Transverse colon (tissue), 4 donors: ENCODE results near the gene DHRS3. TPM values are rescaled to one million over a fixed set of nuclear protein-coding genes. Genes with fewer than 3 reads are reported as not detected.

Experiments
- DNase-seq: peaks from one replicate; pipeline ENCODE4 v3.0.0-alpha.2; 2019
- H3K27ac ChIP-seq, 4 donors: fragments of 200-600 bp; sonication (generic); 2 replicates each; pipeline ENCODE4 v1.5.1; 2016 to 2018; ENCODE audit warnings: inconsistent platforms in 4 of 4
- H3K27me3 ChIP-seq: fragments of 200-600 bp; sonication (generic); 2 replicates; pipeline ENCODE4 v1.5.1; 2017; ENCODE audit warnings: inconsistent platforms
- H3K36me3 ChIP-seq, 4 donors: fragments of 200-600 bp; sonication (generic); 2 replicates each; pipeline ENCODE4 v1.5.1; 2017 to 2019; ENCODE audit warnings: inconsistent platforms in 4 of 4
- H3K4me1 ChIP-seq, 4 donors: fragments of 200-600 bp; sonication (generic); 2 replicates each; pipeline ENCODE4 v1.5.1; 2017 to 2020; ENCODE audit warnings: inconsistent platforms in 4 of 4
- H3K4me3 ChIP-seq, 4 donors: fragments of 200-600 bp; sonication (generic); 1 replicate in 1 of 4; 2 replicates in 3 of 4; pipeline versions ENCODE4 v1.5.1 to v1.6.1; 2017 to 2019; ENCODE audit warnings: inconsistent platforms in 4 of 4
- H3K9me3 ChIP-seq, 2 donors: fragments of 200-600 bp; sonication (generic); 2 replicates each; pipeline ENCODE4 v1.5.1; 2017 to 2019; ENCODE audit warnings: inconsistent platforms in 2 of 2
- CTCF ChIP-seq, 5 experiments: fragments of 200-600 bp in 3 of 5; fragments of 450-650 bp in 2 of 5; sonication (generic) in 3 of 5; IDR thresholded peaks; 1 replicate in 2 of 5; 2 replicates in 3 of 5; pipeline ENCODE4 v1.5.1; 2016 to 2017; ENCODE audit warnings: antibody characterized with exemption in 5 of 5, inconsistent platforms in 3 of 5, mild to moderate bottlenecking in 2 of 5, moderate library complexity in 1 of 5
- EP300 ChIP-seq: sonication (generic); formaldehyde crosslinking; IDR thresholded peaks from one replicate; pipeline ENCODE4 v1.6.1; 2017; ENCODE audit warnings: antibody characterized with exemption, low read depth
- POLR2A ChIP-seq: fragments of 450-650 bp; IDR thresholded peaks from one replicate; pipeline ENCODE4 v1.6.1; 2016; ENCODE audit warnings: antibody characterized with exemption, mild to moderate bottlenecking, moderate library complexity
- POLR2AphosphoS5 ChIP-seq, 3 donors: sonication (generic); formaldehyde crosslinking; IDR thresholded peaks; one replicate each; pipeline ENCODE4 v1.6.1; 2016; ENCODE audit warnings: antibody characterized with exemption in 3 of 3
- WGBS, 2 donors: methylation state at CpG; one replicate each; pipeline ENCODE4 v1.1.5; 2018; ENCODE audit warnings: low coverage in 1 of 2; 5-methylcytosine and 5-hydroxymethylcytosine counted together
- in situ Hi-C, 4 donors: fragments of 200-750 bp; cut with MboI; loops; one replicate each; pipeline versions ENCODE4 v1.15.0 to v1.15.1; 2017; ENCODE audit warnings: low sequenced_read_pairs in 3 of 4, low pct_ligation_motif_present in 1 of 4, low pct_unique_long_range_greater_than_20kb in 1 of 4
- intact Hi-C: fragments of 100-400 bp; cut with DNase I; formaldehyde crosslinking; loops from one replicate; pipeline ENCODE4 v1.15.1; 2023; ENCODE audit warnings: low total_unique reads
- total RNA-seq, 4 donors: library from RNA; depleted of rRNA; stranded (reverse); fragments of >200 nt; gene quantifications; one replicate each; pipeline ENCODE4 v1.1.0, GENCODE V29; 2016

The DHRS3 gene
- total RNA-seq, 4 donors from 2014 or later, result 55.3 to 122 (median 103) TPM

GRCh38 chr1:12643079-12643478, 25.1 kb upstream of the DHRS3 start:
- 77 to 100% methylated on average over 1 to 2 of the region's 2 CpGs for WGBS, 2 donors
- Histone ChIP-seq H3K27me3 (no peaks in the 10 kb centered on the region), H3K4me1 (no peaks in the 10 kb centered on the region), H3K36me3 (no peaks in the 10 kb centered on the region), H3K9me3 (peaks cover 14 to 22% of the 10 kb centered on the region in 2 donors), H3K27ac (no peak overlapping the region), H3K4me3 (no peak overlapping the region)
- intact Hi-C loops (no loop called here), in situ Hi-C loops (loop anchor here in 2 of 4 donors (25.0 kb wide), 1 partner anchor 331 kb away; no protein-coding TSS in a partner anchor)
- TF ChIP-seq POLR2AphosphoS5 (IDR thresholded peaks at IDR 0.05) (no peak), POLR2A (no peak), CTCF (IDR thresholded peaks at IDR 0.05) (no peak), EP300 (no peak)
- DNase-seq, result no peak

- DNase-seq, result no peak
- Histone ChIP-seq H3K36me3 (no peaks in the 10 kb centered on the region), H3K9me3 (peaks cover 14 to 22% of the 10 kb centered on the region in 2 donors), H3K27ac (no peak overlapping the region), H3K4me1 (no peaks in the 10 kb centered on the region), H3K4me3 (no peak overlapping the region), H3K27me3 (no peaks in the 10 kb centered on the region)
- TF ChIP-seq POLR2AphosphoS5 (IDR thresholded peaks at IDR 0.05), result no peak
- no peak for TF ChIP-seq EP300
- no peak for TF ChIP-seq POLR2A
- TF ChIP-seq CTCF (IDR thresholded peaks at IDR 0.05), result no peak
- intact Hi-C loops (no loop called here), in situ Hi-C loops (loop anchor here in 2 of 4 donors (25.0 kb wide), 1 partner anchor 329 kb away; no protein-coding TSS in a partner anchor)
Observed at GRCh38 chr1:12640958-12641272, 22.9 kb upstream of the DHRS3 start.

GRCh38 chr1:12640237-12640957, 22.4 kb upstream of the DHRS3 start:
- H3K36me3 ChIP-seq, result no peaks in the 10 kb centered on the region
- 86% methylated on average over 7 of the region's 7 CpGs for WGBS, 2 donors
- in situ Hi-C loops (loop anchor here in 2 of 4 donors (25.0 kb wide), 1 partner anchor 328 kb away; no protein-coding TSS in a partner anchor), intact Hi-C loops (no loop called here)
- H3K27ac ChIP-seq, result no peak overlapping the region
- DNase-seq, result no peak
- TF ChIP-seq POLR2AphosphoS5 (IDR thresholded peaks at IDR 0.05) (no peak), EP300 (no peak)
- no peaks in the 10 kb centered on the region for H3K27me3 ChIP-seq
- no peaks in the 10 kb centered on the region for H3K4me1 ChIP-seq
- no peak overlapping the region for H3K4me3 ChIP-seq
- peaks cover 14 to 22% of the 10 kb centered on the region in 2 donors for H3K9me3 ChIP-seq

- in situ Hi-C loops, result loop anchor here in 2 of 4 donors (10.0 to 25.0 kb wide), 2 partner anchors 57 to 325 kb away; no protein-coding TSS in a partner anchor
Observed at GRCh38 chr1:12637693-12638092, 19.7 kb upstream of the DHRS3 start.

More at GRCh38 chr1:12637693-12638092, 19.7 kb upstream of the DHRS3 start:
- Histone ChIP-seq H3K4me1 (no peaks in the 10 kb centered on the region), H3K27me3 (no peaks in the 10 kb centered on the region), H3K9me3 (peaks cover 14 to 22% of the 10 kb centered on the region in 2 donors), H3K4me3 (no peak overlapping the region), H3K27ac (no peak overlapping the region), H3K36me3 (no peaks in the 10 kb centered on the region)
- TF ChIP-seq CTCF (IDR thresholded peaks at IDR 0.05) (no peak), POLR2A (no peak), EP300 (no peak), POLR2AphosphoS5 (IDR thresholded peaks at IDR 0.05) (no peak)
- 83 to 84% methylated on average over 7 to 8 of the region's 8 CpGs for WGBS, 2 donors
- DNase-seq, result no peak
- intact Hi-C loops, result no loop called here
